ENCODE data around the gene CNTN4.

DNA sequence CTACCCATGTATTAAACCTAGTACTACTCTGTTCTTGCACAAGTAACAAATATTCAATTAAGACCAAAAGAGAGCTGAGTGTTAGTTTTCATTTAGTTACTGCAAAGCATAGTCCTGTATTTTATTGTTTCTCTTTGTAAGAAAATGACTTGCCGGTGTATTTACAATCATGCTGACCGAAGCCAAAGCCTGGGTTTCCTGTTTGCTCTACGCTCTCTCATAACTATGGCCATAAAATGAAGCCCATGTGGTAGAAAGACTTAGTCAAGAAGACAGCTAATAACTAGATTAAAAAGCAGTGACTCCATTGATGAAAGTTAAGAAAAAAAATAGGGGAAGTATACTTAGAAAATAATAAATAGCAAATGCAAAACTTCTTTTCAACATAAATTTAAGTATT lies 479.9 kb downstream of the CNTN4 start:
- TF ChIP-seq, protein P1, sequence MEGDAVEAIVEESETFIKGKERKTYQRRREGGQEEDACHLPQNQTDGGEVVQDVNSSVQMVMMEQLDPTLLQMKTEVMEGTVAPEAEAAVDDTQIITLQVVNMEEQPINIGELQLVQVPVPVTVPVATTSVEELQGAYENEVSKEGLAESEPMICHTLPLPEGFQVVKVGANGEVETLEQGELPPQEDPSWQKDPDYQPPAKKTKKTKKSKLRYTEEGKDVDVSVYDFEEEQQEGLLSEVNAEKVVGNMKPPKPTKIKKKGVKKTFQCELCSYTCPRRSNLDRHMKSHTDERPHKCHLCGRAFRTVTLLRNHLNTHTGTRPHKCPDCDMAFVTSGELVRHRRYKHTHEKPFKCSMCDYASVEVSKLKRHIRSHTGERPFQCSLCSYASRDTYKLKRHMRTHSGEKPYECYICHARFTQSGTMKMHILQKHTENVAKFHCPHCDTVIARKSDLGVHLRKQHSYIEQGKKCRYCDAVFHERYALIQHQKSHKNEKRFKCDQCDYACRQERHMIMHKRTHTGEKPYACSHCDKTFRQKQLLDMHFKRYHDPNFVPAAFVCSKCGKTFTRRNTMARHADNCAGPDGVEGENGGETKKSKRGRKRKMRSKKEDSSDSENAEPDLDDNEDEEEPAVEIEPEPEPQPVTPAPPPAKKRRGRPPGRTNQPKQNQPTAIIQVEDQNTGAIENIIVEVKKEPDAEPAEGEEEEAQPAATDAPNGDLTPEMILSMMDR (optimal IDR thresholded peaks at IDR 0.05 in 1 of 3, IDR thresholded peaks at IDR 0.05 in 1 of 3, conservative IDR thresholded peaks at IDR 0.05 in 1 of 3; ENCODE audit: extremely low read depth in 1 of 3, insufficient read depth in 2 of 3, low read length in 3 of 3), result no peak
- no peak for TF ChIP-seq EZH2 (IDR thresholded peaks at IDR 0.05; ENCODE audit: low read length)

Data from keratinocyte (primary cell).